ENCODE measurements around the gene SNAPC1. TPM values are rescaled to one million over a fixed set of nuclear protein-coding genes. Genes with fewer than 3 reads are reported as not detected.

SNAPC1 gene
- total RNA-seq, 4 donors from 2014 or later, result 3.2 to 9.2 (median 6.2) TPM

DNA sequence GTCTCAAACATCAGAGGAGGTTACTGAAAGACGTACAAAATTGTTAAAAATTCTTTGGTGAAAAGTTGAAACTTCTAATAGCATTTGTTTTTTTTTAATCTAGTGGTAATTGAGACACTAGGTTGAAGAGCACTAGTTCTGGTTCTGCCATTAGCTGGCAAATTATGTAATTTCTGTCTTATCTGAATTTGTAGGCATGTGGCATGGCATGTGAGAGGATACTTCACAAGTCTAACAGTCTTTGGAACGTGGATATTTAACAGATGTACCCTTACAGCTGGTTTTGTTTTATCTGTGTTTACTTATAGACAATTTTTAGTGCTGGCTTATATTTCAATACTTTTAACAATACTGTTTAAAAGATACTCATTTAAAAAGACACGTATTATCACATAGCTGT lies 6.0 kb downstream of the SNAPC1 start:
- H3K4me1 ChIP-seq, result peaks cover 0 to 36% (median 13%) of the 10 kb centered on the region in 3 donors
- intact Hi-C loops (cut with DNase I), result no loop called here
- H3K9me3 ChIP-seq, result no peaks in the 10 kb centered on the region
- DNase-seq, result no peak
- H3K27ac ChIP-seq, result no peak overlapping the region
- no peak for TF ChIP-seq POLR2A (IDR thresholded peaks at IDR 0.05)
- TF ChIP-seq, protein P1, sequence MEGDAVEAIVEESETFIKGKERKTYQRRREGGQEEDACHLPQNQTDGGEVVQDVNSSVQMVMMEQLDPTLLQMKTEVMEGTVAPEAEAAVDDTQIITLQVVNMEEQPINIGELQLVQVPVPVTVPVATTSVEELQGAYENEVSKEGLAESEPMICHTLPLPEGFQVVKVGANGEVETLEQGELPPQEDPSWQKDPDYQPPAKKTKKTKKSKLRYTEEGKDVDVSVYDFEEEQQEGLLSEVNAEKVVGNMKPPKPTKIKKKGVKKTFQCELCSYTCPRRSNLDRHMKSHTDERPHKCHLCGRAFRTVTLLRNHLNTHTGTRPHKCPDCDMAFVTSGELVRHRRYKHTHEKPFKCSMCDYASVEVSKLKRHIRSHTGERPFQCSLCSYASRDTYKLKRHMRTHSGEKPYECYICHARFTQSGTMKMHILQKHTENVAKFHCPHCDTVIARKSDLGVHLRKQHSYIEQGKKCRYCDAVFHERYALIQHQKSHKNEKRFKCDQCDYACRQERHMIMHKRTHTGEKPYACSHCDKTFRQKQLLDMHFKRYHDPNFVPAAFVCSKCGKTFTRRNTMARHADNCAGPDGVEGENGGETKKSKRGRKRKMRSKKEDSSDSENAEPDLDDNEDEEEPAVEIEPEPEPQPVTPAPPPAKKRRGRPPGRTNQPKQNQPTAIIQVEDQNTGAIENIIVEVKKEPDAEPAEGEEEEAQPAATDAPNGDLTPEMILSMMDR (IDR thresholded peaks at IDR 0.05), result no peak
- peaks cover 5 to 62% (median 9%) of the 10 kb centered on the region in 3 donors for H3K36me3 ChIP-seq
- WGBS, 2 donors, result 83 to 86% methylated on average over 3 of the region's 3 CpGs
- H3K4me3 ChIP-seq, result no peak overlapping the region
- no peaks in the 10 kb centered on the region for H3K27me3 ChIP-seq

DNA sequence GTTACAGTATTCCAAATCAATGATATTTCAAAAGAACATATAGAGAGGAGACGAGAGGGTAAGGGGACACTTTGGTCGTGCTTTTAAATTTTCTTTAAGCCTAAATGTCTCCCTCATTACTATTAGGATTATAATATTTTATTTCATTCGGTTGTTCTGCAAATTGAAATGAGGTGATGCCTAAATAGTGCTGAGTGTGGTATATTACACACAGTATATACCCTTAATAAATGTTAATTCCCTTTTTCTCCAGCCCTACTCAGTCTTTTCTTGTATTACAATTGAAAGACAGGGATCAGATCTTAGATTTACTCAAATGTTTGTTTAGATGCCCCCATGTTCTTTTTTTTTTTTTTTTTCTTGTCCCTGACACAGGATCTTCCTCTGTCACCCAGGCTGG lies 7.7 kb downstream of the SNAPC1 start:
- peaks cover 5 to 78% (median 14%) of the 10 kb centered on the region in 3 donors for H3K36me3 ChIP-seq

DNA sequence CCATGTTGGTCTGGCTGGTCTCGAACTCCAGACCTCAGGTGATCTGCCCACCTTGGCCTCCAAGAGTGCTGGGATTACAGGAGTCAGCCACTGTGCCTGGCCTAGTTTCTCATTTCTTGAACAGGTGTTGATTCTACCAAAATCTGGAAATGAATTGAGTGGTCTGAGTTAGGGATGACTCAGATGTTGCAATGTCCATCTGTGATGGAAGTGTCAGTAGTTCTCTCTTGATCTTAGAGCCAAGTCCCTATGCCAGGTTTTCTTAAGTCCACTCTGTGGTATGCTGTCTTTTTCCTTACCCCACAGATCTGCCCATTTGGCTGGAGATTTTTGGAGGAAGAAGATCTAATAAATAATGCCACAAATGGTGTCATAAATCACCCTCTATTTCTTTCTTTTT lies 12.6 kb downstream of the SNAPC1 start:
- no peak for DNase-seq
- H3K4me3 ChIP-seq, result no peak overlapping the region
- H3K27me3 ChIP-seq, result no peaks in the 10 kb centered on the region
- TF ChIP-seq, protein P1 (IDR thresholded peaks at IDR 0.05), result no peak
- TF ChIP-seq POLR2A (IDR thresholded peaks at IDR 0.05), result no peak
- H3K27ac ChIP-seq, result no peak overlapping the region
- intact Hi-C loops (cut with DNase I), result no loop called here
- H3K9me3 ChIP-seq, result no peaks in the 10 kb centered on the region
- H3K4me1 ChIP-seq, result no peaks in the 10 kb centered on the region
- 71% methylated on average over 1 of the region's 1 CpG; no CpG with 5 or more reads in 1 of the 2 donors for WGBS, 2 donors
- peaks cover 5 to 100% (median 24%) of the 10 kb centered on the region in 3 donors for H3K36me3 ChIP-seq

More for the DNA sequence above, 7.7 kb downstream of the SNAPC1 start:
- 93 to 98% methylated on average over 3 of the region's 3 CpGs for whole genome bisulfite sequencing, 2 donors
- H3K27me3 ChIP-seq, result no peaks in the 10 kb centered on the region
- H3K9me3 ChIP-seq, result no peaks in the 10 kb centered on the region
- H3K4me1 ChIP-seq, result peaks cover 0 to 20% (median 6%) of the 10 kb centered on the region in 3 donors
- no peak overlapping the region for H3K4me3 ChIP-seq
- DNase-seq, result no peak
- H3K27ac ChIP-seq, result no peak overlapping the region
- no peak for TF ChIP-seq POLR2A (IDR thresholded peaks at IDR 0.05)
- TF ChIP-seq, protein P1 (IDR thresholded peaks at IDR 0.05), result no peak
- intact Hi-C loops (cut with DNase I), result no loop called here

DNA sequence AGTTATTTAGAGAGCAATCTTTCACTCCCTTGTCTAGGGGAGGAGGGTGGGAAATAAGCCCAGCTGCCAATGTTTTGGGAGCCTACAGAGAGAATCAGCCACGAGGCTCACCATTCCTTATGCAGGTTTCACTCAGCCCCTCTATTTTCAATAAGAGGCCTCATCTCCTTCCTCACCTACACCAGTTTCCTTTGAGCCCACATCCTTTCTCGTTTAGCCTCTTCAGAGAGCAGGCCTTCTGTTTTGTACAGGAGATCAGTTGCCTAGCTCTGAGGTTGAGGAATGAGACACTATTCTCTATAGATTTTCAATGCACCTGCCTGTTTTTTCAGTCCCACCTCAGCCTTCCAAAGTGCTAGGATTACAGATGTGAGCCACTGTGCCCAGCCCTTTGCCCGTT lies 17.9 kb downstream of the SNAPC1 start:
- intact Hi-C loops (cut with DNase I), result no loop called here
- no peak for TF ChIP-seq POLR2A (IDR thresholded peaks at IDR 0.05)
- H3K27me3 ChIP-seq, result no peaks in the 10 kb centered on the region
- peaks cover 0 to 100% (median 31%) of the 10 kb centered on the region in 3 donors for H3K36me3 ChIP-seq
- DNase-seq, result no peak
- H3K4me1 ChIP-seq, result no peaks in the 10 kb centered on the region
- no peak overlapping the region for H3K27ac ChIP-seq
- H3K4me3 ChIP-seq, result no peak overlapping the region
- 56 to 82% methylated on average over 3 of the region's 3 CpGs for WGBS, 2 donors
- H3K9me3 ChIP-seq, result no peaks in the 10 kb centered on the region

DNA sequence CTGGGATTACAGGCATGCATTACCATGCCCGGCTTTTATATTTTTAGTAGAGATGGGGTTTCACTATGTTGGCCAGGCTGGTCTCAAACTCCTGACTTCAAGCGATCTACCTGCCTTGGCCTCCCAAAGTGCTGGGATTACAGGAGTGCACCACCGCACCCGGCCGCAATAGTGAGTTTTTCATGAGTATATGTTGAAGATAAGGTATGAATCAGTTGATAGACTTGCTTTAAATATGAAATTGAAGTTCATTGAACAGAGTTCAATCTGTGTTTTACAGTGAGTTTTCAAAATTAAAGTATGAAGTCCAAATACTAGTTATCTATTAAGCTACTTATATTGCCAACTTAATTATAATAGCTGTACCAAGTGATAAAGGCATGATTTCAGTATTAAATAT lies 35.1 kb downstream of the SNAPC1 start:
- Histone ChIP-seq H3K36me3 (peaks cover 0 to 47% (median 0%) of the 10 kb centered on the region in 3 donors), H3K27ac (no peak overlapping the region), H3K27me3 (no peaks in the 10 kb centered on the region), H3K4me3 (no peak overlapping the region), H3K4me1 (no peaks in the 10 kb centered on the region), H3K9me3 (no peaks in the 10 kb centered on the region)
- DNase-seq, result no peak
- TF ChIP-seq, protein P1 (IDR thresholded peaks at IDR 0.05), result no peak
- TF ChIP-seq POLR2A (IDR thresholded peaks at IDR 0.05), result no peak
- 94 to 100% methylated on average over 3 to 4 of the region's 5 CpGs for WGBS, 2 donors
- intact Hi-C loops (cut with DNase I), result no loop called here

All from esophagus squamous epithelium (tissue), 5 donors.